ENCODE measurements around the gene MRPS15. TPM values are rescaled to one million over a fixed set of nuclear protein-coding genes. Genes with fewer than 3 reads are reported as not detected.

MRPS15 gene
- total RNA-seq, 2 experiments from 2014 or later, result 113 to 115 TPM

DNA sequence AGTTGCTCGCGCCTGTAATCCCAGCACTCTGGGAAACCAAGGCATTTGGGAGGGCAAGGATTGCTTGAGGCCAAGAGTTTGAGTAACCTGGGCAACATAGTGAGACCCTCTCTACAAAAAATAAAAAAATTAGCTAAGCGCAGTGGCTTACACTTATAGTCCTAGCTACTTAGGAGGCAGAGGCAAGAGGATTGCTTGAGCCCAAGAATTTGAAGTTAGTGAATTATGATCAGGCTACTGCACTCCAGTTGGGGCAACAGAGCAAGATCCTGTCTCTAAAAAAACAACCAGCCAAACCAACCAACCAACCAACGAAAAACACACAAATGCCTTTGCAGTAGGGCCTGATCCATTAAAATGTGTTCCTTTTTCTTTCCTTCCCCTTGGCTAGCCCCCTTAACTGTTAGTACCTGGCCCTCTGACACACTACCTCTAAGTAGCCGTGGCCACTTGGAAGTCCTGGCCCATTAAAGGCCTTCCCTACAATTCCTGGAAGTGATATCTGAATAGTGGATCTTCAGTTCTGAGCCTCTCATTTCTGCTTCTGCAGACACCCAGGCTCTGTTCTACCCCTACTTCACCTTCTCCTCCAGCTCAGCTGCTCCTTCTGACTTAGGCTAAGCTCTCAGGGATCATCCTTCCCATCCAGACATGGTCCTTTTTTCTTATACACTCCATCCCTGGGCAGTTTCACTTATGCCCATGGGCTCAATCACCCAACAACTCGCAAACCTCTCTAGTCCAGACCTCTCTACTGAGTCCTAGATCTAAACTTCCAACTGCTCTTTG lies 10.4 kb downstream of the MRPS15 start:
- H3K27ac Mint-ChIP-seq, result no peak overlapping the region
- CTCF ChIA-PET, result no interaction called here
- H3K9me3 Mint-ChIP-seq, result no peaks in the 10 kb centered on the region
- intact Hi-C loops (cut with micrococcal nuclease), result loop anchor here (5.0 kb wide), 1 partner anchor 231 kb away; the partner anchor contains the start of gene THRAP3
- peaks cover 31% of the 10 kb centered on the region for H3K4me1 Mint-ChIP-seq (ENCODE audit: low read depth)
- H3K4me3 Mint-ChIP-seq, result no peak overlapping the region
- peaks cover 24% of the 10 kb centered on the region for H3K36me3 Mint-ChIP-seq
- POLR2A ChIA-PET, result interaction anchor here (0.6 kb wide), 1 partner anchor 248 kb away, joined by 4 read pairs; no protein-coding TSS in a partner anchor
- DNase-seq, result no peak
- no peaks in the 10 kb centered on the region for H3K27me3 Mint-ChIP-seq

DNA sequence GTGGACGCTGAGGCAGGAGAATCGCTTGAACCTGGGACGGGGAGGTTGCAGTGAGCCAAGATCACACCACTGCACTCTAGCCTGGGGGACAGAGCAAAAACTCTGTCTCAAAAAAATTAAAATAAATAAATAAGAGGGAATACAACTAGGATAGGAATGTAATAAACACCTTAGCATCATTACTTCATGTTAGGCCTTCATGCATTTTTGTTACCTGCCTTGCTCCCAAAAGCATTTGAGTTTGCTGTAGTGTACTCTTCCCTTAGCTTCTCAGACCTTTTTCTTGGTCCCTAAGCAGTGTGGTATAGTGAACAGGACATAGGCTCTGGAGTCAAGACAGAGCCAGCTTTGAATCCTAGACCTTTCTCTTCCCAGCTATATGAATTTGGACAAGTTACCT lies 11.1 kb downstream of the MRPS15 start:
- POLR2A ChIA-PET, result no interaction called here
- peaks cover 21% of the 10 kb centered on the region for H3K36me3 Mint-ChIP-seq

DNA sequence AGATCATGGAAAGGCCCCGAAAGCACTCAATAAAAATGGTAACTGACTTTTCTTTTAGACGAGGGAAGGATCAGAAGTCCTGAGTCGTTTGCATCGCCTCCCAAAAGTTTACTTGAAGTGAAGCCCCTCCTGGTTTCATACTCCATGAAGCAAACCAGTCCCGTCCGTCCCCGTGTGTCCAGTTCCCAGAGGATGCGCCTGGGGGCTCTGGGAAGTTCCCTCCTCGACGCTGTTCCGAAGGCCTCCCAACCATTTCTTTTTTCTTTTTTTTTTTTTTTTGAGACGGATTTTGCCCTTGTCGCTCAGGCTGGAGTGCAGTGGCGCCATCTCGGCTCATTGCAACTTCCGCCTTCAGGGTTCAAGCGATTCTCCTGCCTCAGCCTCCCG lies 13.3 kb downstream of the MRPS15 start:
- no peaks in the 10 kb centered on the region for H3K27me3 Mint-ChIP-seq
- H3K36me3 Mint-ChIP-seq, result peaks cover 8% of the 10 kb centered on the region
- H3K4me3 Mint-ChIP-seq, result peak overlapping the region; percentile 88
- peaks cover 14% of the 10 kb centered on the region for H3K4me1 Mint-ChIP-seq (ENCODE audit: low read depth)
- DNase-seq, result no peak
- POLR2A ChIA-PET, result interaction anchor here (0.6 to 2.1 kb wide), 7 partner anchors 8 to 150 kb away, joined by 3 to 23 read pairs (median 3); partner anchors contain the start of genes LSM10, MRPS15 and STK40
- no peaks in the 10 kb centered on the region for H3K9me3 Mint-ChIP-seq
- intact Hi-C loops (cut with micrococcal nuclease), result loop anchor here (1.0 to 5.0 kb wide), 3 partner anchors 8 to 229 kb away; partner anchors contain the start of genes MRPS15 and THRAP3
- CTCF ChIA-PET, result interaction anchor here (0.7 to 1.4 kb wide), 4 partner anchors 50 to 302 kb away, joined by 3 read pairs; partner anchors contain the start of gene TRAPPC3
- H3K27ac Mint-ChIP-seq, result peak overlapping the region; percentile 79

More for the DNA sequence above, 11.1 kb downstream of the MRPS15 start:
- intact Hi-C loops (cut with micrococcal nuclease), result loop anchor here (5.0 kb wide), 1 partner anchor 231 kb away; the partner anchor contains the start of gene THRAP3
- peaks cover 25% of the 10 kb centered on the region for H3K4me1 Mint-ChIP-seq (ENCODE audit: low read depth)
- no peaks in the 10 kb centered on the region for H3K27me3 Mint-ChIP-seq
- CTCF ChIA-PET, result no interaction called here
- no peak overlapping the region for H3K4me3 Mint-ChIP-seq
- no peak for DNase-seq
- no peaks in the 10 kb centered on the region for H3K9me3 Mint-ChIP-seq
- H3K27ac Mint-ChIP-seq, result no peak overlapping the region

DNA sequence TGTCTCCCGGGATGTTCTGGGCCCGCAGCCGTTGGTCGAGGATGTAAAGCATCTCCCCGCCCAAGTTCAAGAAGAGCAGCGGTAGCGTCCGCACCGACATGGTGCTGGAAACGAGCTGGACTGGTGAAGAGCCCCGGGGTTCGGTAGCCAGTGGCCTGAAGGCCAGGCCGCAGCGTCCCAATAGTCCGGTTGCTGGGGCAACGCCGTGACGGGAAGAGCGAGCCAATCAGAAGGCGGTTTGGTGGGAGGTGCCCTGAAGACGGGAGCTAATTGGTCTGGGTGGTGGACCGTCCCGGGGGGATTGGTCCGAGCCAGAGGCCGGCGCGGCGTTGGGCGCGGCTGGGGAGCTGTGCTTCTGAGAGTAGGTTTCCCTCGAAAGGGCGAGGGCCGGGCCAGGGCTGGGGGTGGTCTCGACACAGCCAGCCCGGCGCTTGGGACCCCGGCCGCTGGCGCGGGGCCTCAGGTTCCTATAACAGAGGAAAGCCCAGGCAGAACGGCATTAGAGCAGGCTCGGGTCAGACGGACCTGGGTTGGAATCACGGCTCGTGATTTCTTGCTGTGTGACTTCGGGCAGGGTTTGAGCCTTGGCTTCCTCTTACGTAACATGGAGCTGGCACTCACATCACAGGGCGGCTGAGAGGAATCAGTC lies 13.8 kb downstream of the MRPS15 start, which contains the start of gene OSCP1:
Gene OSCP1 (minus strand): TSS at position 182 of the 649 bp plus-strand sequence. CDS start 82 bp downstream, at position 100.
- peak within 1 kb of the TSS; percentile 79 for H3K27ac Mint-ChIP-seq
- peak; percentile 92 for DNase-seq
- H3K4me3 Mint-ChIP-seq, result peak within 1 kb of the TSS; percentile 88
- H3K27me3 Mint-ChIP-seq, result no peaks in the 10 kb centered on the region
- intact Hi-C loops (cut with micrococcal nuclease), result loop anchor here (1.0 to 5.0 kb wide), 3 partner anchors 9 to 228 kb away; partner anchors contain the start of genes MRPS15 and THRAP3
- peaks cover 6% of the 10 kb centered on the region for H3K36me3 Mint-ChIP-seq
- POLR2A ChIA-PET, result interaction anchor here (0.6 to 2.1 kb wide), 7 partner anchors 9 to 150 kb away, joined by 3 to 23 read pairs (median 3); partner anchors contain the start of genes LSM10, MRPS15 and STK40
- H3K4me1 Mint-ChIP-seq (ENCODE audit: low read depth), result peaks cover 14% of the 10 kb centered on the region
- CTCF ChIA-PET, result interaction anchor here (0.7 to 1.4 kb wide), 5 partner anchors 38 to 301 kb away, joined by 3 read pairs; partner anchors contain the start of gene TRAPPC3
- no peaks in the 10 kb centered on the region for H3K9me3 Mint-ChIP-seq

DNA sequence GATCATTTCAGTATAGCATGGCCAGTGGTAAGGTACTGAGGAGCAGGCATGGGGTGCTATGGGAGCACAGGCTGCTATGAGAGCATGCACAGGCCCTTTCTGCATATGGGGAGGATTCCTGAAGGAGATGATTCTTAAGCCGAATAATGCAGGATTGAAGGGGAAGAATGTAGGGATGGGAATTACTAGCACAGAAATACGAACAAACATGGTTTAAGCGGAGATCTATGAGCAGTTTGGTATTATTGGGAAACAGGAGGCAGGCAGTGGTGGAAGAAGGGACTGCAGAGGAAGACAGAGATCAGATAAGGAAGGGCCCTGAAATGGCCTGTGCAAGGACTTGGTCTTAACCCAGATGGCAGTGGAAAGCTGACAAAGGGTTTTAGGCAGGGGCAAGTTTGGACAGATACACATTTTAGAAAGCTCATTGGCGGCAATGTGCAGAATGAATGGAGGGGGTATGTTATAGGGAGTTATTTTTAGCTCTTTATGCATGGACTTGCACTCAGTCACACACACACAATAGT lies 15.6 kb downstream of the MRPS15 start:
- H3K27me3 Mint-ChIP-seq, result no peaks in the 10 kb centered on the region
- no peaks in the 10 kb centered on the region for H3K9me3 Mint-ChIP-seq
- no peak overlapping the region for H3K4me3 Mint-ChIP-seq
- H3K4me1 Mint-ChIP-seq (ENCODE audit: low read depth), result peaks cover 14% of the 10 kb centered on the region
- intact Hi-C loops (cut with micrococcal nuclease), result no loop called here
- DNase-seq, result no peak
- H3K27ac Mint-ChIP-seq, result no peak overlapping the region
- H3K36me3 Mint-ChIP-seq, result no peaks in the 10 kb centered on the region
- ChIA-PET POLR2A (no interaction called here), CTCF (interaction anchor here (0.9 kb wide), 1 partner anchor 12 kb away, joined by 3 read pairs; no protein-coding TSS in a partner anchor)

DNA sequence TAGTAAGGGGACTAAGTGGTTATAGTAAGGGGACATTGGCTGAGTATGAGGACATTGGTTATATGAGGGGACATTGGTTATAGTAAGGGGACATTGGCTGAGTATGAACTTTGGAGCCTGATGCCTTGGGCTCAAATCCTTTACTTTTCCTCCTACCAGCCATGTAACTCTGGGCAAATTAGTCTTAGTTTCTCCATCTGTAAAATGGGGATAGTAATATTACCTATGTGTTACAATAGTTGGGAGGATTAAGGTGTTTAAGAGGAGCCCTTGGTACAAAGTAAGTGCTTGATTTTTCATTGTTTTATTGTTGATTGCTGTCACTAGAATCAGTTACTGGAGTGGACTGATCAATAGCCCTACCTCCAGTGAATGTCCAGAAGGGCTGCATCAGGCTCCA lies 16.7 kb downstream of the MRPS15 start:
- no peak overlapping the region for H3K4me3 Mint-ChIP-seq
- peaks cover 14% of the 10 kb centered on the region for H3K4me1 Mint-ChIP-seq (ENCODE audit: low read depth)
- H3K36me3 Mint-ChIP-seq, result no peaks in the 10 kb centered on the region
- no peaks in the 10 kb centered on the region for H3K27me3 Mint-ChIP-seq
- CTCF ChIA-PET, result interaction anchor here (1.0 kb wide), 1 partner anchor 69 kb away, joined by 3 read pairs; no protein-coding TSS in a partner anchor
- H3K9me3 Mint-ChIP-seq, result no peaks in the 10 kb centered on the region
- DNase-seq, result no peak
- no peak overlapping the region for H3K27ac Mint-ChIP-seq
- intact Hi-C loops (cut with micrococcal nuclease), result no loop called here
- POLR2A ChIA-PET, result no interaction called here

DNA sequence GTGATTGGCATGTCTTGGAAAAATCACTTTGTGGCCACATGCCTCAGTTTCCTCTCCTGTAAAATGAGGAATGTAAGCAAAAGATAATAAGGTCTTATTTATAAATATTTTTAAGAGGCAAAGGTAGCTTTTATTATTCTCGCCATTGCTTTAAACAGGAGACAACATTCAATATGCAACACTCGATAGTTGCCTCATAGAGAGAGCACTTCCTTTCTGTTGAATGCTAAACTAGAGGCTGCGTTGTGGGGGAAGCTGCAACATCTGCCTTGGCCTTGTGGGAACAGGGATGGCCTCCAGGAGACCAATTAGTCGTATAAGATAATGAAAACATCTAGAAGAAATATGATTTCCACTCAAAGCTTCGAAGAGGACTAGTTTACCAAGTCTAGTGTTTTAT lies 17.4 kb downstream of the MRPS15 start:
- POLR2A ChIA-PET, result no interaction called here
- CTCF ChIA-PET, result interaction anchor here (0.6 to 1.1 kb wide), 4 partner anchors 15 to 578 kb away, joined by 3 to 5 read pairs (median 4); no protein-coding TSS in a partner anchor
- H3K4me1 Mint-ChIP-seq (ENCODE audit: low read depth), result peaks cover 14% of the 10 kb centered on the region
- H3K27ac Mint-ChIP-seq, result no peak overlapping the region
- H3K4me3 Mint-ChIP-seq, result no peak overlapping the region
- intact Hi-C loops (cut with micrococcal nuclease), result loop anchor here (1.0 kb wide), 1 partner anchor 28 kb away; no protein-coding TSS in a partner anchor
- no peak for DNase-seq
- no peaks in the 10 kb centered on the region for H3K36me3 Mint-ChIP-seq
- H3K9me3 Mint-ChIP-seq, result no peaks in the 10 kb centered on the region
- H3K27me3 Mint-ChIP-seq, result no peaks in the 10 kb centered on the region

DNA sequence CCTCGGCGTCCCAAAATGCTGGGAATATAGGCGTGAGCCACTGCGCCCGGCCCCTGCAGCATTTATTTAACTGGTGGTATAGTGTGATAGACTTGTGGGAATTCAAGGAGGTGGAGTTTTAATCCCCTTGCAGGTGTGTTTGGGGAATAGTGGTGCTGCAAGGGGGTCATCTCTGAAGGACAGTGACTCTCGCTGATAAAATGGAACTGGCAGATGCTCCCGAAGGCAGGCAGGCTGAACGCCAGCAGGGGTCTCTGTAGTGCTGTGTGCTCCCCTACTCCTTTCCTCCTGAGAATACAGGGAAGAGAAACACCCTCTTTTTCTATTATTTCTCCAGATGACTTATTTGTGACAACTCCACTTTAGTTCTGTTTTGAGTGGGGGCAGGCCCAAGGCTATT lies 17.9 kb downstream of the MRPS15 start:
- Mint-ChIP-seq H3K9me3 (no peaks in the 10 kb centered on the region), H3K4me1 (ENCODE audit: low read depth) (peaks cover 10% of the 10 kb centered on the region), H3K27me3 (no peaks in the 10 kb centered on the region), H3K4me3 (no peak overlapping the region), H3K36me3 (no peaks in the 10 kb centered on the region), H3K27ac (no peak overlapping the region)
- peak; percentile 48 for DNase-seq
- ChIA-PET CTCF (interaction anchor here (0.6 to 1.1 kb wide), 4 partner anchors 16 to 577 kb away, joined by 3 to 5 read pairs (median 4); no protein-coding TSS in a partner anchor), POLR2A (no interaction called here)
- intact Hi-C loops (cut with micrococcal nuclease), result loop anchor here (1.0 kb wide), 1 partner anchor 28 kb away; no protein-coding TSS in a partner anchor

DNA sequence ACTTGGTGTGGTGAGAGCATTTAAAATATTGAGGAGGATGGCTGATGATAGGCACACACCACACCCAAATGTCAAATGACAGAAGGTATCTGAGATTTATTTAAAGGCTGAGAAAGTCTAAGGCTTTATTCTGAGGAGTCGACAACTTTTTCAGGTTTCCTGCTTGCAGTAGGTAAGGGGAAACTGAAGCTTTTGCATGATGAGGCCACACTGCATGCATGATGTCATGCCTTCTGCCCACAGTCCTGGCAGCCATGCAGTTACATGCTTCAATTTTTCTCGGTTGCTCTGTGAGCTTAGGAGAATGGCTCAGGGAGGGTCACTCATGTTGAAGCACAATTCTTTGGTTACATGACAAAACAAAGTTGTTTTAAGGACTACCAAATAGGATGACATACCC lies 20.9 kb downstream of the MRPS15 start:
- Mint-ChIP-seq H3K9me3 (no peaks in the 10 kb centered on the region), H3K36me3 (no peaks in the 10 kb centered on the region), H3K27me3 (no peaks in the 10 kb centered on the region), H3K27ac (no peak overlapping the region), H3K4me3 (no peak overlapping the region), H3K4me1 (ENCODE audit: low read depth) (no peaks in the 10 kb centered on the region)
- ChIA-PET CTCF (interaction anchor here (0.6 kb wide), 1 partner anchor 21 kb away, joined by 3 read pairs; no protein-coding TSS in a partner anchor), POLR2A (interaction anchor here (0.6 kb wide), 1 partner anchor 42 kb away, joined by 3 read pairs; no protein-coding TSS in a partner anchor)
- DNase-seq, result no peak
- intact Hi-C loops (cut with micrococcal nuclease), result no loop called here

DNA sequence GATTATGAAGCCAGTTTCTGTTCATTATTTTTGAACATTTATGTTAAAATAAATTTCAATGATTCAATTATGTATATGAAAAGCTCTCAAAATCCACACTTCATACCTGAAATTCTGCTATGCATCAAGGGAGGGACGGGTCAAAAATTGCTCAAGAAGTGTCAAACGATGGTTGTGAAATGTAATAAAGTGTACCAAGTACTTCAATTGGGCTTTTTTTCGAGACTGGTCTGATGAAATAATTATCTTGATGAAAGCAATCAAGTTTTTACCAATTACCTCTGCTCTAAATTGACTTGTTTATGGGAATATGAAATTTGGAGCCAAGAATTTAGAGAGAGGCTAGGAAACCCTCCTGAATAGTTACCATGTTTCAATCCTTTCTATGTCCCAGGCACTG lies 21.8 kb downstream of the MRPS15 start:
- Mint-ChIP-seq H3K27me3 (no peaks in the 10 kb centered on the region), H3K27ac (no peak overlapping the region), H3K9me3 (no peaks in the 10 kb centered on the region), H3K4me3 (no peak overlapping the region), H3K4me1 (ENCODE audit: low read depth) (no peaks in the 10 kb centered on the region), H3K36me3 (no peaks in the 10 kb centered on the region)
- intact Hi-C loops (cut with micrococcal nuclease), result no loop called here
- POLR2A ChIA-PET, result no interaction called here
- CTCF ChIA-PET, result no interaction called here
- DNase-seq, result no peak

DNA sequence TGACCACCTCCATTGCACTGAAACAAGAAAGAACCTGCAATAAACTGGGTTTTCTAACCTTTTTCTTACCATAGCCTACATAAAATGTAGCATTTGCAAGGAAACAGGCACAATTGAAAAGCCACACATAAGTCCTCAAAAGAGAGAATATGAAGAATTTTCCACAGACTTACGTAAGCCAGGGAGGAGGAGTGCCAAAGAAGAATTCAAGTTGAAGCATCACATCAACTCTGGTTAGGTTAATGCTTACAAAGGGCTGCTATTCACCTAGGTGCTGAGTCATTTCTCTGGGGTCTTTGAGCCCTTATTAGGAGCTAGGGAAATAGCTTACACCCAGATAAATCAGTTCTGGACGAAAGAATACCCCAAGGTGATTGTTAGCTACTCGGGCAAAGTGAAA lies 23.5 kb downstream of the MRPS15 start:
- DNase-seq, result no peak
- intact Hi-C loops (cut with micrococcal nuclease), result no loop called here
- H3K36me3 Mint-ChIP-seq, result no peaks in the 10 kb centered on the region
- ChIA-PET CTCF (no interaction called here), POLR2A (no interaction called here)
- no peaks in the 10 kb centered on the region for H3K27me3 Mint-ChIP-seq
- H3K4me1 Mint-ChIP-seq (ENCODE audit: low read depth), result no peaks in the 10 kb centered on the region
- no peaks in the 10 kb centered on the region for H3K9me3 Mint-ChIP-seq
- no peak overlapping the region for H3K27ac Mint-ChIP-seq
- H3K4me3 Mint-ChIP-seq, result no peak overlapping the region

Measured in activated CD4-positive, alpha-beta memory T cell treated with anti-CD3 and anti-CD28 coated beads for 36 hours (primary cell).